GM18909 (cell line): ENCODE results near the gene RET.

Source experiments
- ATAC-seq: cut with Tn5 transposase; IDR thresholded peaks from one replicate; pipeline ENCODE4 v1.9.1; 2021; ENCODE audit warnings: mild to moderate bottlenecking; ENCODE audit not compliant: unreplicated experiment, poor library complexity

The RET gene

GRCh38 chr10:43102063-43102828, 25.4 kb downstream of the RET start:
- no peak for ATAC-seq

- peak; percentile 86 for ATAC-seq
Observed at GRCh38 chr10:43105102-43105955, 28.5 kb downstream of the RET start.

- ATAC-seq = no peak
Observed at GRCh38 chr10:43105956-43106229, 29.0 kb downstream of the RET start.

- no peak for ATAC-seq
Observed at GRCh38 chr10:43106256-43107091, 29.6 kb downstream of the RET start.

GRCh38 chr10:43108951-43109350, 32.1 kb downstream of the RET start:
- no peak for ATAC-seq

GRCh38 chr10:43109671-43110249, 32.9 kb downstream of the RET start:
- ATAC-seq = no peak

GRCh38 chr10:43110338-43111071, 33.6 kb downstream of the RET start:
- peak; percentile 66 for ATAC-seq

- ATAC-seq = no peak
Observed at GRCh38 chr10:43111101-43111500, 34.2 kb downstream of the RET start.

- no peak for ATAC-seq
Observed at GRCh38 chr10:43111921-43112607, 35.2 kb downstream of the RET start.

- ATAC-seq = no peak
Observed at GRCh38 chr10:43112608-43112961, 35.7 kb downstream of the RET start.

- no peak for ATAC-seq
Observed at GRCh38 chr10:43113201-43114087, 36.6 kb downstream of the RET start.

GRCh38 chr10:43114088-43114742, 37.3 kb downstream of the RET start:
- no peak for ATAC-seq

GRCh38 chr10:43114743-43115611, 38.1 kb downstream of the RET start:
- no peak for ATAC-seq

GRCh38 chr10:43115881-43116595, 39.2 kb downstream of the RET start:
- ATAC-seq = no peak

GRCh38 chr10:43116596-43116995, 39.7 kb downstream of the RET start:
- no peak for ATAC-seq

- no peak for ATAC-seq
Observed at GRCh38 chr10:43117031-43117776, 40.3 kb downstream of the RET start.
